GM13977 (cell line): ENCODE results near the gene NEURL2.

Experiments used
- DNase-seq: peaks from one replicate; pipeline ENCODE4 v3.0.0; 2012; ENCODE audit warnings: low spot score
- in situ Hi-C: fragments of 300-500 bp; cut with MboI; formaldehyde crosslinking; loops from one replicate; pipeline ENCODE4 v1.12.0; 2022; ENCODE audit warnings: low sequenced_read_pairs, low pct_unique_long_range_greater_than_20kb, mixed read lengths, inconsistent platforms; ENCODE audit not compliant: unreplicated experiment
- TF ChIP-seq, protein P1 (sequence below): IDR thresholded peaks from 2 replicates; pipeline ENCODE4 v1.5.1; 2012; ENCODE audit warnings: mild to moderate bottlenecking, control low read depth; ENCODE audit not compliant: insufficient read depth; ENCODE audit errors: extremely low read depth, missing control alignments

The NEURL2 gene

DNA sequence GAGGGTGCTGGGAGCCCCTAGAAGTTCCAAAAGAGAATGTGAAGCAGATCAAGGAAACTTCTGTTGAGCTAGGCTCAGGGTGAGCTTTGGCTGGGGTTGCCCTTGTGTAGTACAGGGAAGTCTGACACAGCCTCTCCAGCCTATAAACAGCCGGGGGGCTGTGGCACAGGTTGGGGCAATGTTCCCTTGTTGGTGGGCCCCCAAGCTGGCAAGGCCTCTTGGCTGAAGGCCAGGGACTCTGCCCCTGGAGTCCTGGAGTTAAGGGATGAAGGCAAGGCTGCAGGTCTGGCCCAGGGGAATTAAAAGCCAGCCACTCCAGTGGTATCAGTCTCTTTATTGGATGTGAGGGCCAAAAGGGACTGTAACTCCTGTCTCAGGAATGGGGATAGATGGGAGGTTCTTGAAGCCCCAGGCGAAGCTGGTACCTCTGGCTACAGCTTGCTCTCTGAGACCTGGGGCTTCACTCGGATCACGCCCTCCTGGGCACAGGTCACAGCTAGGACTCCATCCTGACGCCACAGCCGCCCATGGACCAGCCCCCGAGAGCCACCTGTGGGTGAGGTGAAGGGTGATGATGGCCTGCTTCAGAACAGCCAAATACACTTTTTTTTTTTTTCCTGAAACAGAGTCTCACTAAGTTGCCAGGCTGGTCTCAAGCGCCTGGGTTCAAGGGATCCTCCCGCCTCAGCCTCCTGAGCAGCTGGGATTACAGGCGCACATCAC lies 49.4 kb downstream of the NEURL2 start:
- DNase-seq = no peak
- in situ Hi-C loops = no loop called here
- TF ChIP-seq, protein P1, sequence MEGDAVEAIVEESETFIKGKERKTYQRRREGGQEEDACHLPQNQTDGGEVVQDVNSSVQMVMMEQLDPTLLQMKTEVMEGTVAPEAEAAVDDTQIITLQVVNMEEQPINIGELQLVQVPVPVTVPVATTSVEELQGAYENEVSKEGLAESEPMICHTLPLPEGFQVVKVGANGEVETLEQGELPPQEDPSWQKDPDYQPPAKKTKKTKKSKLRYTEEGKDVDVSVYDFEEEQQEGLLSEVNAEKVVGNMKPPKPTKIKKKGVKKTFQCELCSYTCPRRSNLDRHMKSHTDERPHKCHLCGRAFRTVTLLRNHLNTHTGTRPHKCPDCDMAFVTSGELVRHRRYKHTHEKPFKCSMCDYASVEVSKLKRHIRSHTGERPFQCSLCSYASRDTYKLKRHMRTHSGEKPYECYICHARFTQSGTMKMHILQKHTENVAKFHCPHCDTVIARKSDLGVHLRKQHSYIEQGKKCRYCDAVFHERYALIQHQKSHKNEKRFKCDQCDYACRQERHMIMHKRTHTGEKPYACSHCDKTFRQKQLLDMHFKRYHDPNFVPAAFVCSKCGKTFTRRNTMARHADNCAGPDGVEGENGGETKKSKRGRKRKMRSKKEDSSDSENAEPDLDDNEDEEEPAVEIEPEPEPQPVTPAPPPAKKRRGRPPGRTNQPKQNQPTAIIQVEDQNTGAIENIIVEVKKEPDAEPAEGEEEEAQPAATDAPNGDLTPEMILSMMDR = no peak

DNA sequence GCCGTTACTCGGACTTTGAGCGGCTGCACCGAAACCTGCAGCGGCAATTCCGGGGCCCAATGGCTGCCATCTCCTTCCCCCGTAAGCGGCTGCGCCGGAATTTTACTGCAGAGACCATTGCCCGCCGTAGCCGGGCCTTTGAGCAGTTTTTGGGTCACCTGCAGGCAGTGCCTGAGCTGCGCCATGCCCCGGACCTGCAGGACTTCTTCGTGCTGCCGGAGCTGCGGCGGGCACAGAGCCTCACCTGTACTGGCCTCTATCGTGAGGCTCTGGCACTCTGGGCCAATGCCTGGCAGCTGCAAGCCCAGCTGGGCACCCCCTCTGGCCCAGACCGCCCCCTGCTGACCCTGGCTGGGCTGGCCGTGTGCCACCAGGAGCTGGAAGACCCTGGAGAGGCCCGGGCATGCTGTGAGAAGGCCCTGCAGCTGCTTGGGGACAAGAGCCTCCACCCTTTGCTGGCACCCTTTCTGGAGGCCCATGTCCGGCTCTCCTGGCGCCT lies 50.3 kb downstream of the NEURL2 start:
- in situ Hi-C loops = no loop called here
- no peak for DNase-seq
- TF ChIP-seq, protein P1 = no peak
